Measurements from ENCODE around the gene TRAF4. TPM values are rescaled to one million over a fixed set of nuclear protein-coding genes. Genes with fewer than 3 reads are reported as not detected.
A peak's percentile ranks its signal among the peaks of the same experiment; 100 is the strongest.

The TRAF4 gene
- total and polyA plus RNA-seq, 9 of the 15 experiments (the other 6 are each of a cell fraction or from before 2014, with no cell fraction given) = 2.4 to 147 (median 72.4) TPM

GRCh38 chr17:28750178-28751047 lies 6.6 kb downstream of the TRAF4 start (continued):
- TF ChIP-seq ATF1 (CRISPR knock-in tag; IDR thresholded peaks at IDR 0.05) = no peak
- peak; percentile 43; the same call in 1 of the 2 replicates for TF ChIP-seq ATF1 (tag; IDR thresholded peaks at IDR 0.05)
- no peak for TF ChIP-seq ZBTB43 (CRISPR knock-in tag; IDR thresholded peaks at IDR 0.05)
- TF ChIP-seq NCOA4 (IDR thresholded peaks at IDR 0.05; ENCODE audit: partially characterized antibody) = no peak
- peak; percentile 99 for TF ChIP-seq SMC3 (conservative IDR thresholded peaks at IDR 0.05; ENCODE audit: insufficient read depth, low read depth, low read length)
- no peak for TF ChIP-seq NFXL1 (CRISPR knock-in tag; IDR thresholded peaks at IDR 0.05)
- TF ChIP-seq FOXK2 (conservative IDR thresholded peaks at IDR 0.05 in 1 of 2, IDR thresholded peaks at IDR 0.05 in 1 of 2; ENCODE audit: low read depth in 2 of 2) = 0 out of 4 replicates have a peak, but pooled peaks of 1 of the 2 experiments have one; percentile 5
- TF ChIP-seq HNRNPL (IDR thresholded peaks at IDR 0.05; ENCODE audit: low read depth, low read length) = no peak

All from K562 (cell line).